DOHH2 (cell line): ENCODE measurements around the gene DTYMK.
A peak's percentile ranks its signal among the peaks of the same experiment; 100 is the strongest.

Experiments
- H3F3A ChIP-seq: fragments of 200-600 bp; sonication (generic), shearing (Covaris generic); 2 replicates; pipeline ENCODE4 v1.6.0; 2016; ENCODE audit warnings: antibody characterized with exemption, mild to moderate bottlenecking; ENCODE audit not compliant: control insufficient read depth, insufficient read depth
- H3K27ac ChIP-seq: fragments of 200-600 bp; sonication (generic); 2 replicates; pipeline ENCODE4 v1.5.1; 2014; ENCODE audit warnings: low read depth, mild to moderate bottlenecking, low read length, moderate library complexity
- H3K27me3 ChIP-seq: fragments of 200-600 bp; sonication (generic); 2 replicates; pipeline ENCODE4 v1.6.1; 2014; ENCODE audit warnings: mild to moderate bottlenecking, low read length, mixed read lengths; ENCODE audit not compliant: control insufficient read depth
- H3K36me3 ChIP-seq: fragments of 200-600 bp; sonication (generic); 2 replicates; pipeline ENCODE4 v1.6.1; 2014; ENCODE audit warnings: mild to moderate bottlenecking, low read length, moderate library complexity, mixed read lengths; ENCODE audit not compliant: control insufficient read depth
- H3K4me1 ChIP-seq: fragments of 200-600 bp; sonication (generic); 2 replicates; pipeline ENCODE4 v1.6.1; 2014; ENCODE audit warnings: mild to moderate bottlenecking, low read length, mixed read lengths; ENCODE audit not compliant: control insufficient read depth
- H3K4me2 ChIP-seq: fragments of 200-600 bp; sonication (generic); 2 replicates; pipeline ENCODE4 v1.6.0; 2014; ENCODE audit warnings: mild to moderate bottlenecking, low read length, moderate library complexity
- H3K4me3 ChIP-seq: fragments of 200-600 bp; sonication (generic); 2 replicates; pipeline ENCODE4 v1.5.1; 2014; ENCODE audit warnings: mild to moderate bottlenecking, low read length, mixed read lengths
- H3K79me2 ChIP-seq: fragments of 200-600 bp; sonication (generic); 2 replicates; pipeline ENCODE4 v1.6.1; 2014; ENCODE audit warnings: mild to moderate bottlenecking, low read length, mixed read lengths; ENCODE audit not compliant: control insufficient read depth
- H3K9me2 ChIP-seq: fragments of 200-600 bp; sonication (generic); replicated peaks from 2 replicates; pipeline ENCODE4 v1.6.1; 2014; ENCODE audit warnings: mild to moderate bottlenecking, low read length, mixed read lengths; ENCODE audit not compliant: control insufficient read depth
- H3K9me3 ChIP-seq: fragments of 200-600 bp; sonication (generic); 2 replicates; pipeline ENCODE4 v1.6.1; 2014; ENCODE audit warnings: antibody characterized with exemption, low read length, mixed read lengths; ENCODE audit not compliant: control insufficient read depth, insufficient read depth
- H4K20me1 ChIP-seq: fragments of 200-600 bp; sonication (generic); 2 replicates; pipeline ENCODE4 v1.6.0; 2014; ENCODE audit warnings: low read depth, mild to moderate bottlenecking, antibody characterized with exemption, low read length, moderate library complexity; ENCODE audit not compliant: control insufficient read depth, insufficient read depth
- EZH2phosphoT487 ChIP-seq: fragments of 200-600 bp; sonication (generic); IDR thresholded peaks from 2 replicates; pipeline ENCODE4 v1.6.1; 2017; ENCODE audit warnings: borderline replicate concordance, mild to moderate bottlenecking, antibody characterized with exemption, low read length, moderate library complexity, mixed read lengths
- TF ChIP-seq, protein P1 (sequence below): fragments of 200-600 bp; sonication (generic); IDR thresholded peaks from one replicate; pipeline ENCODE4 v1.5.1; 2014; ENCODE audit warnings: antibody characterized with exemption, mild to moderate bottlenecking, low read depth, low read length; ENCODE audit not compliant: poor library complexity, severe bottlenecking

The DTYMK gene

DNA sequence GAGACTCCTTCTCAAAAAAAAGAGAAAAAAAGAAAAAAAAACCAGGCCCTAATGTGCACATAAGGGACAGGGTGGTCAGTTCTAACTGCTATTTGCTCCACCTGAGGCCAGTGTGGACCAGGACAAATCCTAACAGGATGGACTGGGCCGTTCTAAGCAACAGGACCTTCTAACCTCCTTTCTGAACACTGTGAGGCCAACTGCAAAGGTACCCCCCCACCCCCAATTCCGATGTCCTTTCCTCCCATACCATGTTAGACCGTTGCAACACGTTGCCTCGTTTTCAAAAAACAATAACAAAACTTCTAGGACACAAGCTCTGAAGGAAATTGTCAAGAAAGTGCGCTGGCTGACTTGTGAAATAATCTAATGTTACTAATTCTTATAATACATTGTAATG, 50.9 kb downstream of the DTYMK start:
- Histone ChIP-seq H3K4me2 (peak overlapping the region; percentile 69), H3K9me3 (peaks cover 14% of the 10 kb centered on the region), H3K4me1 (peaks cover 23% of the 10 kb centered on the region), H3K27ac (peak overlapping the region; percentile 37), H3K4me3 (peak overlapping the region; percentile 89), H3K36me3 (peaks cover 67% of the 10 kb centered on the region), H3K27me3 (no peaks in the 10 kb centered on the region), H3K9me2 (no peaks in the 10 kb centered on the region), H4K20me1 (peaks cover 7% of the 10 kb centered on the region; the same call in 1 of the 2 replicates), H3K79me2 (peaks cover 91% of the 10 kb centered on the region), H3F3A (0 out of 2 replicates have a peak, but pooled peaks cover 2% of the 10 kb centered on the region)
- TF ChIP-seq EZH2phosphoT487: no peak
- TF ChIP-seq, protein P1, sequence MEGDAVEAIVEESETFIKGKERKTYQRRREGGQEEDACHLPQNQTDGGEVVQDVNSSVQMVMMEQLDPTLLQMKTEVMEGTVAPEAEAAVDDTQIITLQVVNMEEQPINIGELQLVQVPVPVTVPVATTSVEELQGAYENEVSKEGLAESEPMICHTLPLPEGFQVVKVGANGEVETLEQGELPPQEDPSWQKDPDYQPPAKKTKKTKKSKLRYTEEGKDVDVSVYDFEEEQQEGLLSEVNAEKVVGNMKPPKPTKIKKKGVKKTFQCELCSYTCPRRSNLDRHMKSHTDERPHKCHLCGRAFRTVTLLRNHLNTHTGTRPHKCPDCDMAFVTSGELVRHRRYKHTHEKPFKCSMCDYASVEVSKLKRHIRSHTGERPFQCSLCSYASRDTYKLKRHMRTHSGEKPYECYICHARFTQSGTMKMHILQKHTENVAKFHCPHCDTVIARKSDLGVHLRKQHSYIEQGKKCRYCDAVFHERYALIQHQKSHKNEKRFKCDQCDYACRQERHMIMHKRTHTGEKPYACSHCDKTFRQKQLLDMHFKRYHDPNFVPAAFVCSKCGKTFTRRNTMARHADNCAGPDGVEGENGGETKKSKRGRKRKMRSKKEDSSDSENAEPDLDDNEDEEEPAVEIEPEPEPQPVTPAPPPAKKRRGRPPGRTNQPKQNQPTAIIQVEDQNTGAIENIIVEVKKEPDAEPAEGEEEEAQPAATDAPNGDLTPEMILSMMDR: no peak

DNA sequence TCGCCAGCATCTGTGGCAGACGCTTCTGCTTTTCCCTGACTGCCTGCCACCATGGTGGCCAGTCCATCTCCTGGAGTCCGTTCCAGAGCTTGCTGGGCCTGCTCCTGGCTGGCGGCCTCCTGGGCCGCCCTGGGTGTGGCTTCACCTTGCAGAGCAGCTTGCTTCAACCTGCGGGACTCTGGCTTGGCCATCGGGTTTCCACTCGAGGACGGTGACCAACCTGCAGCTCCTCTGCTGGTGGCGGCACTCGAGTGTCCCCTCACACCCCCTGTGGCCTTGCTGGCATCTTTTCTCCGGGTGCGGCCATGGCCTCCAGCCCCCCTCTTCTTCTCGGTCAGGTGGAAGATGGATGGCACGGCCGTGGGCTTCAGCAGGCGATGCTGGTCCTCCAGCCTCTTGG, 53.1 kb downstream of the DTYMK start:
- H3K36me3 ChIP-seq: peaks cover 58% of the 10 kb centered on the region
- H3F3A ChIP-seq: no peaks in the 10 kb centered on the region
- H4K20me1 ChIP-seq: peaks cover 1% of the 10 kb centered on the region; the same call in 1 of the 2 replicates
- H3K4me1 ChIP-seq: peaks cover 12% of the 10 kb centered on the region
- TF ChIP-seq, protein P1: no peak
- no peak for TF ChIP-seq EZH2phosphoT487
- H3K27ac ChIP-seq: no peak overlapping the region
- H3K4me3 ChIP-seq: no peak overlapping the region
- H3K79me2 ChIP-seq: peaks cover 91% of the 10 kb centered on the region
- no peaks in the 10 kb centered on the region for H3K9me2 ChIP-seq
- H3K4me2 ChIP-seq: no peak overlapping the region
- no peaks in the 10 kb centered on the region for H3K9me3 ChIP-seq
- no peaks in the 10 kb centered on the region for H3K27me3 ChIP-seq

DNA sequence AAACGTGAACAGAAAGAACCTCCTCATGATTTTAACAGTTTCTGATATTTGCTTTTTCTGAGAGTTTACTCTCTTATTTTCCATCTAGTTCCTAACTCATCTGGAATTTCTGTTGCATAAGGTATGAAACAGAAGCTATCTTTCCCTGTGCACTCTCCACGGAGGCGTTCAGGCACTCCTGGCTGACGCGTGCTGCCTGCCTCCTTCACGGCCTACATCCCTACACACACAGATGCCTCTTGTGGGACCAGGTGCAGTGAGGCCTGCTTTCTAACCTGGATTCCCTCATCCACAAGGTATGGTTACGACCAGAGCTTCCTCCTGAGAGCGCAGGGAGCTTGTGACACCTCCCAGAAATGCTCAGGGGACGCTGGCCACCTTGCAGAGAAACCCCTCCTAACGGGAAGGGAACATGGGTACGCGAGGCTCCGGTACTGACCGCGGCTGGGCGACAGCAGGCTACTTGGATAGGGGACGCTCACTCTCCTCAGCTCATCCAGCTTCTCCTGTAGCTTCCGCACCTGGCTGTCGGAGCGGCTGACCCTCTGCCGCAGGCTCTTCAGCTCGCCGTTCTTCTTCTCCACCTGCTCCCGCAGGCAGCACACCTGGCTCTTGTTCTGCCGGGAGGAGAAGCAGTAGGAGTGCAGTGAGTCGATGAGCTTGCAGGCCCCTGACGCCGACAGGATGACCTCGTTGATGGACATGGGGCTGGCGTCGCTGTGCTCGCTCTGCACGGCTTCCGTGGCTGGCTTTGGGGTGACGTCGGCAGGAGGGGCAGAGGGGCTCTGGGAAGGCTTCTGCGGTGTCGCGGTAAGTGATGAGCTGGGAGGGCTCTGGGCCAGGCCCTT, 53.9 kb downstream of the DTYMK start:
- Histone ChIP-seq H3K9me2 (no peaks in the 10 kb centered on the region), H3K36me3 (peaks cover 64% of the 10 kb centered on the region), H3K4me1 (peaks cover 10% of the 10 kb centered on the region), H3K27ac (no peak overlapping the region), H3F3A (no peaks in the 10 kb centered on the region), H3K4me3 (no peak overlapping the region), H3K9me3 (no peaks in the 10 kb centered on the region), H4K20me1 (peaks cover 3% of the 10 kb centered on the region; the same call in 1 of the 2 replicates), H3K79me2 (peaks cover 91% of the 10 kb centered on the region), H3K27me3 (no peaks in the 10 kb centered on the region), H3K4me2 (no peak overlapping the region)
- TF ChIP-seq, protein P1: no peak
- no peak for TF ChIP-seq EZH2phosphoT487
